Activated CD4-positive, alpha-beta T cell treated with anti-CD3 and anti-CD28 coated beads for 1 hour (primary cell): Measurements from ENCODE around the gene FXYD3.
"Not testable (repeated sequence)": the region's sequence is repeated elsewhere in the genome, so short reads cannot be mapped to it uniquely, and the experiment has no call there.

ENCODE experiments used
- DNase-seq: peaks from one replicate; pipeline ENCODE4 v3.0.0-alpha.2; 2020

Gene FXYD3

GRCh38 chr19:35143231-35143715 lies 27.6 kb downstream of the FXYD3 start, which contains the start of gene FXYD7:
Gene FXYD7, plus strand, starts transcription at chr19:35143255. Its CDS starts 79 bp downstream, at chr19:35143334.
- no peak for DNase-seq

- no peak for DNase-seq
Observed at GRCh38 chr19:35143818-35144217, 28.2 kb downstream of the FXYD3 start.

GRCh38 chr19:35144259-35144599 lies 28.6 kb downstream of the FXYD3 start:
- DNase-seq = no peak

GRCh38 chr19:35144600-35145436 lies 29.2 kb downstream of the FXYD3 start:
- DNase-seq = peak; percentile 13

- no peak for DNase-seq
Observed at GRCh38 chr19:35146746-35147459, 31.3 kb downstream of the FXYD3 start.

GRCh38 chr19:35149463-35149862 lies 33.8 kb downstream of the FXYD3 start:
- no peak for DNase-seq

GRCh38 chr19:35150445-35150844 lies 34.8 kb downstream of the FXYD3 start:
- no peak for DNase-seq

- no peak for DNase-seq
Observed at GRCh38 chr19:35151273-35152065, 35.8 kb downstream of the FXYD3 start.

- not testable (repeated sequence) for DNase-seq
Observed at GRCh38 chr19:35153129-35153522, 37.5 kb downstream of the FXYD3 start.

GRCh38 chr19:35153701-35154524 lies 38.3 kb downstream of the FXYD3 start:
- DNase-seq = peak; percentile 66

GRCh38 chr19:35154525-35155406 lies 39.1 kb downstream of the FXYD3 start, which contains the start of gene FXYD5:
Gene FXYD5, plus strand, starts transcription at chr19:35154735. Its CDS starts 816 bp downstream, at chr19:35155551.
- peak; percentile 78 for DNase-seq

GRCh38 chr19:35155441-35155840 lies 39.8 kb downstream of the FXYD3 start:
- DNase-seq = no peak

GRCh38 chr19:35155981-35156672 lies 40.5 kb downstream of the FXYD3 start:
- no peak for DNase-seq

GRCh38 chr19:35156673-35157014 lies 41.0 kb downstream of the FXYD3 start:
- DNase-seq = no peak

GRCh38 chr19:35157431-35157830 lies 41.8 kb downstream of the FXYD3 start:
- no peak for DNase-seq

- DNase-seq = no peak
Observed at GRCh38 chr19:35159606-35160005, 44.0 kb downstream of the FXYD3 start.

GRCh38 chr19:35160629-35161433 lies 45.2 kb downstream of the FXYD3 start:
- DNase-seq = no peak

- DNase-seq = no peak
Observed at GRCh38 chr19:35161434-35161743, 45.8 kb downstream of the FXYD3 start.

- DNase-seq = no peak
Observed at GRCh38 chr19:35162471-35163326, 47.1 kb downstream of the FXYD3 start.
